A549 (cell line): ENCODE results near the gene UBB.

Source experiments
- CBX2 ChIP-seq: fragments of 200-600 bp; sonication (generic); IDR thresholded peaks from 2 replicates; pipeline ENCODE4 v1.6.1; 2016; ENCODE audit warnings: low read depth, mild to moderate bottlenecking, borderline replicate concordance
- CEBPB ChIP-seq, 2 experiments: fragments of >200 bp in 1 of 2; sonication (Bioruptor Twin) in 1 of 2; formaldehyde crosslinking in 1 of 2; IDR thresholded peaks; 2 replicates each; pipeline ENCODE4 v1.6.1; 2012 to 2016
- ESRRA ChIP-seq: fragments of 150-350 bp; IDR thresholded peaks from 2 replicates; pipeline ENCODE4 v1.6.1; 2014; ENCODE audit warnings: mild to moderate bottlenecking, low read length, borderline replicate concordance
- JUN ChIP-seq, 2 experiments: fragments of >200 bp; sonication (Bioruptor Twin); formaldehyde crosslinking; IDR thresholded peaks; 2 replicates in 1 of 2; 3 replicates in 1 of 2; pipeline ENCODE4 v1.6.1; 2016 to 2017
- SREBF2 ChIP-seq: fragments of 450-650 bp; IDR thresholded peaks from 2 replicates; pipeline ENCODE4 v1.6.1; 2014; ENCODE audit warnings: mild to moderate bottlenecking, moderate library complexity
- TF ChIP-seq, protein P1 (sequence below): fragments of 250-450 bp; sonication (Bioruptor Pico); IDR thresholded peaks from 2 replicates; pipeline ENCODE4 v1.5.0; 2020; ENCODE audit warnings: low read depth, mild to moderate bottlenecking, moderate library complexity
- TF ChIP-seq, protein P2 (sequence below): fragments of >200 bp; sonication (Bioruptor Twin); formaldehyde crosslinking; IDR thresholded peaks from 3 replicates; pipeline ENCODE4 v1.5.1; 2016
- TF ChIP-seq, protein P3 (sequence below): fragments of 150-350 bp; IDR thresholded peaks from 2 replicates; pipeline ENCODE4 v1.6.1; 2014; ENCODE audit warnings: low read depth, mild to moderate bottlenecking, low read length
- TF ChIP-seq, protein P4 (sequence below): fragments of 200-600 bp; sonication (generic); IDR thresholded peaks from 2 replicates; pipeline ENCODE4 v1.6.1; 2016; ENCODE audit warnings: antibody characterized with exemption, mild to moderate bottlenecking, moderate library complexity

DNA sequence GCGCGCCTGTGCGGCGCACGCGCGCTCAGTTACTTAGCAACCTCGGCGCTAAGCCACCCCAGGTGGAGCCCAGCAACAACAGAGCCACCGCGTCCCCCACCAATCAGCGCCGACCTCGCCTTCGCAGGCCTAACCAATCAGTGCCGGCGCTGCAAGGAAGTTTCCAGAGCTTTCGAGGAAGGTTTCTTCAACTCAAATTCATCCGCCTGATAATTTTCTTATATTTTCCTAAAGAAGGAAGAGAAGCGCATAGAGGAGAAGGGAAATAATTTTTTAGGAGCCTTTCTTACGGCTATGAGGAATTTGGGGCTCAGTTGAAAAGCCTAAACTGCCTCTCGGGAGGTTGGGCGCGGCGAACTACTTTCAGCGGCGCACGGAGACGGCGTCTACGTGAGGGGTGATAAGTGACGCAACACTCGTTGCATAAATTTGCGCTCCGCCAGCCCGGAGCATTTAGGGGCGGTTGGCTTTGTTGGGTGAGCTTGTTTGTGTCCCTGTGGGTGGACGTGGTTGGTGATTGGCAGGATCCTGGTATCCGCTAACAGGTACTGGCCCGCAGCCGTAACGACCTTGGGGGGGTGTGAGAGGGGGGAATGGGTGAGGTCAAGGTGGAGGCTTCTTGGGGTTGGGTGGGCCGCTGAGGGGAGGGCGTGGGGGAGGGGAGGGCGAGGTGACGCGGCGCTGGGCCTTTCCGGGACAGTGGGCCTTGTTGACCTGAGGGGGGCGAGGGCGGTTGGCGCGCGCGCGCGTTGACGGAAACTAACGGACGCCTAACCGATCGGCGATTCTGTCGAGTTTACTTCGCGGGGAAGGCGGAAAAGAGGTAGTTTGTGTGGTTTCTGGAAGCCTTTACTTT is at the start of gene UBB:
- TF ChIP-seq, protein P1, sequence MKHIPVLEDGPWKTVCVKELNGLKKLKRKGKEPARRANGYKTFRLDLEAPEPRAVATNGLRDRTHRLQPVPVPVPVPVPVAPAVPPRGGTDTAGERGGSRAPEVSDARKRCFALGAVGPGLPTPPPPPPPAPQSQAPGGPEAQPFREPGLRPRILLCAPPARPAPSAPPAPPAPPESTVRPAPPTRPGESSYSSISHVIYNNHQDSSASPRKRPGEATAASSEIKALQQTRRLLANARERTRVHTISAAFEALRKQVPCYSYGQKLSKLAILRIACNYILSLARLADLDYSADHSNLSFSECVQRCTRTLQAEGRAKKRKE (CRISPR knock-in tag) = peak; percentile 66; the same call in 1 of the 2 replicates
- TF ChIP-seq SREBF2 = no peak
- TF ChIP-seq, protein P2, sequence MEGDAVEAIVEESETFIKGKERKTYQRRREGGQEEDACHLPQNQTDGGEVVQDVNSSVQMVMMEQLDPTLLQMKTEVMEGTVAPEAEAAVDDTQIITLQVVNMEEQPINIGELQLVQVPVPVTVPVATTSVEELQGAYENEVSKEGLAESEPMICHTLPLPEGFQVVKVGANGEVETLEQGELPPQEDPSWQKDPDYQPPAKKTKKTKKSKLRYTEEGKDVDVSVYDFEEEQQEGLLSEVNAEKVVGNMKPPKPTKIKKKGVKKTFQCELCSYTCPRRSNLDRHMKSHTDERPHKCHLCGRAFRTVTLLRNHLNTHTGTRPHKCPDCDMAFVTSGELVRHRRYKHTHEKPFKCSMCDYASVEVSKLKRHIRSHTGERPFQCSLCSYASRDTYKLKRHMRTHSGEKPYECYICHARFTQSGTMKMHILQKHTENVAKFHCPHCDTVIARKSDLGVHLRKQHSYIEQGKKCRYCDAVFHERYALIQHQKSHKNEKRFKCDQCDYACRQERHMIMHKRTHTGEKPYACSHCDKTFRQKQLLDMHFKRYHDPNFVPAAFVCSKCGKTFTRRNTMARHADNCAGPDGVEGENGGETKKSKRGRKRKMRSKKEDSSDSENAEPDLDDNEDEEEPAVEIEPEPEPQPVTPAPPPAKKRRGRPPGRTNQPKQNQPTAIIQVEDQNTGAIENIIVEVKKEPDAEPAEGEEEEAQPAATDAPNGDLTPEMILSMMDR = no peak
- TF ChIP-seq JUN (IDR thresholded peaks at IDR 0.05) = peak; percentile 99 to 100
- TF ChIP-seq ESRRA = peak; percentile 19; the same call in 1 of the 2 replicates
- TF ChIP-seq, protein P3, sequence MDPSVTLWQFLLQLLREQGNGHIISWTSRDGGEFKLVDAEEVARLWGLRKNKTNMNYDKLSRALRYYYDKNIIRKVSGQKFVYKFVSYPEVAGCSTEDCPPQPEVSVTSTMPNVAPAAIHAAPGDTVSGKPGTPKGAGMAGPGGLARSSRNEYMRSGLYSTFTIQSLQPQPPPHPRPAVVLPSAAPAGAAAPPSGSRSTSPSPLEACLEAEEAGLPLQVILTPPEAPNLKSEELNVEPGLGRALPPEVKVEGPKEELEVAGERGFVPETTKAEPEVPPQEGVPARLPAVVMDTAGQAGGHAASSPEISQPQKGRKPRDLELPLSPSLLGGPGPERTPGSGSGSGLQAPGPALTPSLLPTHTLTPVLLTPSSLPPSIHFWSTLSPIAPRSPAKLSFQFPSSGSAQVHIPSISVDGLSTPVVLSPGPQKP = no peak
- no peak for TF ChIP-seq CBX2
- TF ChIP-seq, protein P4, sequence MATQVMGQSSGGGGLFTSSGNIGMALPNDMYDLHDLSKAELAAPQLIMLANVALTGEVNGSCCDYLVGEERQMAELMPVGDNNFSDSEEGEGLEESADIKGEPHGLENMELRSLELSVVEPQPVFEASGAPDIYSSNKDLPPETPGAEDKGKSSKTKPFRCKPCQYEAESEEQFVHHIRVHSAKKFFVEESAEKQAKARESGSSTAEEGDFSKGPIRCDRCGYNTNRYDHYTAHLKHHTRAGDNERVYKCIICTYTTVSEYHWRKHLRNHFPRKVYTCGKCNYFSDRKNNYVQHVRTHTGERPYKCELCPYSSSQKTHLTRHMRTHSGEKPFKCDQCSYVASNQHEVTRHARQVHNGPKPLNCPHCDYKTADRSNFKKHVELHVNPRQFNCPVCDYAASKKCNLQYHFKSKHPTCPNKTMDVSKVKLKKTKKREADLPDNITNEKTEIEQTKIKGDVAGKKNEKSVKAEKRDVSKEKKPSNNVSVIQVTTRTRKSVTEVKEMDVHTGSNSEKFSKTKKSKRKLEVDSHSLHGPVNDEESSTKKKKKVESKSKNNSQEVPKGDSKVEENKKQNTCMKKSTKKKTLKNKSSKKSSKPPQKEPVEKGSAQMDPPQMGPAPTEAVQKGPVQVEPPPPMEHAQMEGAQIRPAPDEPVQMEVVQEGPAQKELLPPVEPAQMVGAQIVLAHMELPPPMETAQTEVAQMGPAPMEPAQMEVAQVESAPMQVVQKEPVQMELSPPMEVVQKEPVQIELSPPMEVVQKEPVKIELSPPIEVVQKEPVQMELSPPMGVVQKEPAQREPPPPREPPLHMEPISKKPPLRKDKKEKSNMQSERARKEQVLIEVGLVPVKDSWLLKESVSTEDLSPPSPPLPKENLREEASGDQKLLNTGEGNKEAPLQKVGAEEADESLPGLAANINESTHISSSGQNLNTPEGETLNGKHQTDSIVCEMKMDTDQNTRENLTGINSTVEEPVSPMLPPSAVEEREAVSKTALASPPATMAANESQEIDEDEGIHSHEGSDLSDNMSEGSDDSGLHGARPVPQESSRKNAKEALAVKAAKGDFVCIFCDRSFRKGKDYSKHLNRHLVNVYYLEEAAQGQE = peak; percentile 46; the same call in 1 of the 2 replicates
- peak; percentile 98 to 99 for TF ChIP-seq CEBPB (IDR thresholded peaks at IDR 0.05)
